Adrenal gland (tissue), 12 donors: ENCODE data around the gene MRNIP. TPM values are rescaled to one million over a fixed set of nuclear protein-coding genes. Genes with fewer than 3 reads are reported as not detected.

Experiments
- DNase-seq, 7 donors: peaks; one replicate each; pipeline ENCODE4 v3.0.0-alpha.2; 2019 to 2020
- H3K27ac ChIP-seq, 5 donors: fragments of 200-600 bp; sonication (generic) in 4 of 5; 1 replicate in 3 of 5; 2 replicates in 2 of 5; pipeline versions ENCODE4 v1.5.1 to v1.8.0; 2016 to 2020; ENCODE audit warnings: mild to moderate bottlenecking in 1 of 5
- H3K27me3 ChIP-seq: fragments of 200-600 bp; 2 replicates; pipeline ENCODE4 v1.8.0; 2021
- H3K36me3 ChIP-seq, 2 donors: fragments of 200-600 bp; replicated peaks in 1 of 2; 1 replicate in 1 of 2; 2 replicates in 1 of 2; pipeline versions ENCODE4 v1.5.1 to v1.8.0; 2018 to 2022
- H3K4me1 ChIP-seq, 2 donors: fragments of 200-600 bp; replicated peaks in 1 of 2; 1 replicate in 1 of 2; 2 replicates in 1 of 2; pipeline versions ENCODE4 v1.5.1 to v1.8.0; 2018 to 2021
- H3K4me3 ChIP-seq, 4 donors: fragments of 200-600 bp; sonication (generic) in 3 of 4; one replicate each; pipeline ENCODE4 v1.5.1; 2016 to 2018
- H3K9me3 ChIP-seq, 3 donors: fragments of 200-600 bp; sonication (generic) in 1 of 3; replicated peaks in 1 of 3; 1 replicate in 2 of 3; 2 replicates in 1 of 3; pipeline versions ENCODE4 v1.5.1 to v1.8.0; 2016 to 2021
- CTCF ChIP-seq, 6 experiments: fragments of 450-650 bp in 4 of 6; fragments of 200-600 bp in 2 of 6; sonication (generic) in 1 of 6; IDR thresholded peaks; 1 replicate in 5 of 6; 2 replicates in 1 of 6; pipeline versions ENCODE4 v1.5.1 to v1.8.0; 2016 to 2021; ENCODE audit warnings: antibody characterized with exemption in 6 of 6, mild to moderate bottlenecking in 2 of 6, moderate library complexity in 1 of 6
- POLR2A ChIP-seq, 2 donors: fragments of 450-650 bp; IDR thresholded peaks; one replicate each; pipeline ENCODE4 v1.6.1; 2017; ENCODE audit warnings: antibody characterized with exemption in 2 of 2, mild to moderate bottlenecking in 2 of 2, moderate library complexity in 1 of 2
- WGBS, 4 donors: extraction: QIAGEN DNeasy Blood & Tissue Kit in 2 of 4; methylation state at CpG; one replicate each; pipeline versions ENCODE4 v1.1.5 to v1.1.7; 2013 to 2017; 5-methylcytosine and 5-hydroxymethylcytosine counted together
- intact Hi-C, 2 donors: fragments of 100-400 bp; cut with DNase I; formaldehyde crosslinking; loops; one replicate each; pipeline versions ENCODE4 v1.14.1 to v1.15.0; 2022 to 2023
- polyA plus RNA-seq, 3 donors: library from polyadenylated mRNA; stranded (reverse); fragments of 200-250 nt in 2 of 3; fragments of 350-450 nt in 1 of 3; fragmentation: Illumina TruSeq in 1 of 3; extraction: RNeasy Lipid Tissue Mini Kit (QIAGEN cat#74804) in 1 of 3; gene quantifications; one replicate each; pipeline ENCODE4 v1.2.3, GENCODE V29; 2013 to 2014
- total RNA-seq, 9 donors: library from RNA; depleted of rRNA in 4 of 9; stranded (reverse); fragments of >200 nt in 4 of 9; fragments of 120-200 nt in 1 of 9; fragmentation: NEBNext Ultra II Directional in 1 of 9; extraction: Animal tissue kit (Norgen Biotek cat#: 25700) in 1 of 9; gene quantifications; one replicate each; pipeline versions ENCODE4 v1.1.0 to v1.2.4, GENCODE V29; 2013 to 2023
- donor health status: healthy with polysubstance abuse.
- donor health status: Bipolar disorder and iron deficiency.
- donor health status: DM: yes; HTN: yes; CAD: no.
- donor health status: DM: no; HTN: no; CAD: no.
- donor health status: DM: no; HTN: no; CAD: no.
- donor health status: DM: yes; HTN: yes; CAD: no.

MRNIP gene
- total and polyA plus RNA-seq, 12 donors: 12.3 to 129 (median 32.2) TPM

GRCh38 chr5:179840321-179840720 is 18.3 kb downstream of the MRNIP start:
- Histone ChIP-seq H3K9me3 (peaks cover 0 to 6% (median 0%) of the 10 kb centered on the region in 3 donors), H3K36me3 (peaks cover 0 to 44% of the 10 kb centered on the region in 2 donors), H3K27ac (peak overlapping the region in 4 of 5 donors; percentile 26 to 84 (median 48)), H3K4me1 (peaks cover 8 to 37% of the 10 kb centered on the region in 2 donors), H3K4me3 (no peak overlapping the region), H3K27me3 (no peaks in the 10 kb centered on the region)
- TF ChIP-seq POLR2A (IDR thresholded peaks at IDR 0.05): no peak
- no peak for TF ChIP-seq CTCF (IDR thresholded peaks at IDR 0.05)
- intact Hi-C loops: no loop called here
- WGBS, 4 donors: 90 to 96% (median 92%) methylated on average over 11 of the region's 11 CpGs
- peak in 1 of 7 donors; percentile 35 for DNase-seq

GRCh38 chr5:179839328-179840256 is 19.0 kb downstream of the MRNIP start:
- peaks cover 0 to 50% of the 10 kb centered on the region in 2 donors for H3K36me3 ChIP-seq
- 53 to 63% (median 55%) methylated on average over 9 to 16 of the region's 16 CpGs for WGBS, 4 donors
- H3K4me1 ChIP-seq: peaks cover 8 to 37% of the 10 kb centered on the region in 2 donors
- H3K9me3 ChIP-seq: no peaks in the 10 kb centered on the region
- intact Hi-C loops: no loop called here
- no peak overlapping the region for H3K4me3 ChIP-seq
- TF ChIP-seq POLR2A (IDR thresholded peaks at IDR 0.05) (peak in 1 of 2 donors; percentile 39), CTCF (IDR thresholded peaks at IDR 0.05) (no peak)
- no peaks in the 10 kb centered on the region for H3K27me3 ChIP-seq
- H3K27ac ChIP-seq: peak overlapping the region; percentile 26 to 84 (median 35)
- DNase-seq: peak; percentile 81 to 94 (median 92)

GRCh38 chr5:179837076-179838011 is 21.3 kb downstream of the MRNIP start:
- Histone ChIP-seq H3K4me3 (no peak overlapping the region), H3K4me1 (peaks cover 9 to 43% of the 10 kb centered on the region in 2 donors), H3K9me3 (no peaks in the 10 kb centered on the region), H3K27me3 (no peaks in the 10 kb centered on the region), H3K36me3 (peaks cover 0 to 70% of the 10 kb centered on the region in 2 donors), H3K27ac (peak overlapping the region; percentile 23 to 84 (median 55))
- peak in 2 of 7 donors; percentile 37 to 57 for DNase-seq
- WGBS, 4 donors: 62 to 65% (median 64%) methylated on average over 12 to 15 of the region's 15 CpGs
- intact Hi-C loops: loop anchor here in 1 of 2 donors (2.0 kb wide), 1 partner anchor 15 kb away; no protein-coding TSS in a partner anchor
- TF ChIP-seq POLR2A (IDR thresholded peaks at IDR 0.05): no peak
- no peak for TF ChIP-seq CTCF (IDR thresholded peaks at IDR 0.05)
